ENCODE measurements around the gene TDRD7. TPM values are rescaled to one million over a fixed set of nuclear protein-coding genes. Genes with fewer than 3 reads are reported as not detected.
A peak's percentile ranks its signal among the peaks of the same experiment; 100 is the strongest.

Gene TDRD7
- total RNA-seq, 1 experiment from 2014 or later: 46.9 TPM

GRCh38 chr9:97387936-97388684 lies 23.8 kb upstream of the TDRD7 start:
- no peak for DNase-seq (ENCODE audit: low read depth)

GRCh38 chr9:97388721-97389238 lies 23.1 kb upstream of the TDRD7 start:
- peak; percentile 47 for DNase-seq (ENCODE audit: low read depth)

- DNase-seq (ENCODE audit: low read depth): no peak
Measured at GRCh38 chr9:97389249-97389648, 22.6 kb upstream of the TDRD7 start.

GRCh38 chr9:97390791-97391406 lies 21.0 kb upstream of the TDRD7 start:
- no peak for DNase-seq (ENCODE audit: low read depth)

GRCh38 chr9:97394881-97395280 lies 17.0 kb upstream of the TDRD7 start:
- DNase-seq (ENCODE audit: low read depth): no peak

- DNase-seq (ENCODE audit: low read depth): no peak
Measured at GRCh38 chr9:97395745-97396144, 16.2 kb upstream of the TDRD7 start.

- no peak for DNase-seq (ENCODE audit: low read depth)
Measured at GRCh38 chr9:97396256-97396655, 15.6 kb upstream of the TDRD7 start.

GRCh38 chr9:97397220-97397619 lies 14.7 kb upstream of the TDRD7 start:
- peak; percentile 86 for DNase-seq (ENCODE audit: low read depth)

GRCh38 chr9:97398999-97399758 lies 12.7 kb upstream of the TDRD7 start:
- peak; percentile 89 for DNase-seq (ENCODE audit: low read depth)

- DNase-seq (ENCODE audit: low read depth): no peak
Measured at GRCh38 chr9:97403746-97404316, 8.1 kb upstream of the TDRD7 start.

GRCh38 chr9:97405551-97405950 lies 6.3 kb upstream of the TDRD7 start:
- no peak for DNase-seq (ENCODE audit: low read depth)

- DNase-seq (ENCODE audit: low read depth): no peak
Measured at GRCh38 chr9:97406620-97407177, 5.2 kb upstream of the TDRD7 start.

- DNase-seq (ENCODE audit: low read depth): no peak
Measured at GRCh38 chr9:97408562-97408961, 3.3 kb upstream of the TDRD7 start.

GRCh38 chr9:97411440-97411788 lies 482 bp upstream of the TDRD7 start:
- no peak for DNase-seq (ENCODE audit: low read depth)

GRCh38 chr9:97412626-97413385 lies 910 bp downstream of the TDRD7 start:
- peak; percentile 47 for DNase-seq (ENCODE audit: low read depth)

GRCh38 chr9:97413462-97413861 lies 1.6 kb downstream of the TDRD7 start:
- no peak for DNase-seq (ENCODE audit: low read depth)

- no peak for DNase-seq (ENCODE audit: low read depth)
Measured at GRCh38 chr9:97415146-97415545, 3.2 kb downstream of the TDRD7 start.

GRCh38 chr9:97418880-97419279 lies 7.0 kb downstream of the TDRD7 start:
- DNase-seq (ENCODE audit: low read depth): no peak

GRCh38 chr9:97419309-97419867 lies 7.5 kb downstream of the TDRD7 start:
- DNase-seq (ENCODE audit: low read depth): peak; percentile 84

GRCh38 chr9:97425336-97425972 lies 13.6 kb downstream of the TDRD7 start:
- DNase-seq (ENCODE audit: low read depth): no peak
